VCaP (cell line): ENCODE data around the gene MICA.
"Not testable (repeated sequence)": the region's sequence is repeated elsewhere in the genome, so short reads cannot be mapped to it uniquely, and the experiment has no call there.

Source experiments
- H3K27ac ChIP-seq: fragments of 450-650 bp; 2 replicates; pipeline ENCODE4 v1.5.1; 2017
- CTCF ChIP-seq: fragments of 450-650 bp; conservative IDR thresholded peaks from 2 replicates; pipeline ENCODE4 v1.5.1; 2017; ENCODE audit warnings: mild to moderate bottlenecking, moderate library complexity

The MICA gene

GRCh38 chr6:31394381-31394780 is 9.0 kb upstream of the MICA start:
- H3K27ac ChIP-seq = no peak overlapping the region
- TF ChIP-seq CTCF = no peak

- TF ChIP-seq CTCF = no peak
- no peak overlapping the region for H3K27ac ChIP-seq
These were observed 7.6 kb upstream of the MICA start for GRCh38 chr6:31395832-31396231.

GRCh38 chr6:31396422-31397152 is 6.8 kb upstream of the MICA start:
- TF ChIP-seq CTCF = peak; percentile 71
- no peak overlapping the region for H3K27ac ChIP-seq

GRCh38 chr6:31397153-31397499 is 6.3 kb upstream of the MICA start:
- TF ChIP-seq CTCF = peak; percentile 44; the same call in 1 of the 2 replicates
- not testable (repeated sequence) for H3K27ac ChIP-seq

- no peak overlapping the region for H3K27ac ChIP-seq
- TF ChIP-seq CTCF = no peak
These were observed 5.4 kb upstream of the MICA start for GRCh38 chr6:31397901-31398525.

- peak; percentile 88 for TF ChIP-seq CTCF
- peak overlapping the region; percentile 53 for H3K27ac ChIP-seq
These were observed 3.6 kb upstream of the MICA start for GRCh38 chr6:31399589-31400466.

GRCh38 chr6:31400467-31401289 is 2.7 kb upstream of the MICA start:
- H3K27ac ChIP-seq = peak overlapping the region; percentile 53
- TF ChIP-seq CTCF = no peak
